D341Med (cell line): ENCODE results near the gene NEDD4L.

Experiments
- DNase-seq: peaks from one replicate; pipeline ENCODE4 v3.0.0; 2012; ENCODE audit warnings: low spot score

The NEDD4L gene

GRCh38 chr18:58119819-58120218 lies 75.8 kb downstream of the NEDD4L start:
- DNase-seq, result peak; percentile 69

- no peak for DNase-seq
Observed at GRCh38 chr18:58124475-58124874, 80.4 kb downstream of the NEDD4L start.

GRCh38 chr18:58125183-58125582 lies 81.2 kb downstream of the NEDD4L start:
- DNase-seq, result no peak

GRCh38 chr18:58125756-58126155 lies 81.7 kb downstream of the NEDD4L start:
- no peak for DNase-seq

- DNase-seq, result no peak
Observed at GRCh38 chr18:58128381-58129374, 84.7 kb downstream of the NEDD4L start.

- no peak for DNase-seq
Observed at GRCh38 chr18:58132595-58133261, 88.7 kb downstream of the NEDD4L start.

- DNase-seq, result no peak
Observed at GRCh38 chr18:58135183-58135641, 91.2 kb downstream of the NEDD4L start.

- peak; percentile 84 for DNase-seq
Observed at GRCh38 chr18:58135701-58136331, 91.8 kb downstream of the NEDD4L start.

GRCh38 chr18:58136879-58137278 lies 92.9 kb downstream of the NEDD4L start:
- DNase-seq, result no peak

- DNase-seq, result no peak
Observed at GRCh38 chr18:58139459-58140386, 95.7 kb downstream of the NEDD4L start.

- no peak for DNase-seq
Observed at GRCh38 chr18:58140387-58141325, 96.6 kb downstream of the NEDD4L start.

- no peak for DNase-seq
Observed at GRCh38 chr18:58143386-58143785, 99.4 kb downstream of the NEDD4L start.

- DNase-seq, result no peak
Observed at GRCh38 chr18:58144106-58144505, 100.1 kb downstream of the NEDD4L start.

GRCh38 chr18:58144671-58145285 lies 100.8 kb downstream of the NEDD4L start:
- no peak for DNase-seq

GRCh38 chr18:58146099-58146498 lies 102.1 kb downstream of the NEDD4L start:
- no peak for DNase-seq

GRCh38 chr18:58148954-58149471 lies 105.0 kb downstream of the NEDD4L start:
- DNase-seq, result no peak

GRCh38 chr18:58150772-58151171 lies 106.7 kb downstream of the NEDD4L start:
- DNase-seq, result no peak

GRCh38 chr18:58152216-58152615 lies 108.2 kb downstream of the NEDD4L start:
- DNase-seq, result no peak

- DNase-seq, result no peak
Observed at GRCh38 chr18:58152891-58153290, 108.9 kb downstream of the NEDD4L start.

- no peak for DNase-seq
Observed at GRCh38 chr18:58156516-58156915, 112.5 kb downstream of the NEDD4L start.
